PC-9 (cell line): ENCODE data around the gene SLC38A6.

Experiments used
- EZH2 ChIP-seq: fragments of 200-600 bp; sonication (generic); IDR thresholded peaks from 2 replicates; pipeline ENCODE4 v1.8.0; 2017; ENCODE audit warnings: antibody characterized with exemption, low read depth
- TF ChIP-seq, protein P1 (sequence below): fragments of 200-600 bp; sonication (generic); conservative IDR thresholded peaks from 2 replicates; pipeline ENCODE4 v1.6.1; 2017; ENCODE audit warnings: mixed run types, antibody characterized with exemption, mild to moderate bottlenecking, moderate library complexity

DNA sequence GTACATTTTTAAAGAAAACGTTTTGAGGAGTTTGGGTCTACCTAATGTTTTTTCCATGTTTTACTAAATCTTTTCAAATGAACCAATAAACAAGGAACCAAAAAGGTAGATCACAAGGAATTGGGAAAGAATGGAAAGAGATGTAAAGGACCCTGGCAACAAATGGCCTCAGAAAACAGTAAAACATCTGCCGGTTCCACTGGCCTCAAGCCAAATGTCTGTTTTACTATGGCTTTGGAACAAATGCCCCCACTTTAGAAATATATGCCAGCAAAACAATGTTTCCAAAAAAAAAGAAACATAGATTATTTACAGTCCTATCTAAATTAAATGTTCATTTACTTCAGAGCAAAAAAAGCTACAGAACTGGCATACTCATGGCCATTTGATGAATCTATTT, 3.2 kb upstream of the SLC38A6 start:
- TF ChIP-seq, protein P1, sequence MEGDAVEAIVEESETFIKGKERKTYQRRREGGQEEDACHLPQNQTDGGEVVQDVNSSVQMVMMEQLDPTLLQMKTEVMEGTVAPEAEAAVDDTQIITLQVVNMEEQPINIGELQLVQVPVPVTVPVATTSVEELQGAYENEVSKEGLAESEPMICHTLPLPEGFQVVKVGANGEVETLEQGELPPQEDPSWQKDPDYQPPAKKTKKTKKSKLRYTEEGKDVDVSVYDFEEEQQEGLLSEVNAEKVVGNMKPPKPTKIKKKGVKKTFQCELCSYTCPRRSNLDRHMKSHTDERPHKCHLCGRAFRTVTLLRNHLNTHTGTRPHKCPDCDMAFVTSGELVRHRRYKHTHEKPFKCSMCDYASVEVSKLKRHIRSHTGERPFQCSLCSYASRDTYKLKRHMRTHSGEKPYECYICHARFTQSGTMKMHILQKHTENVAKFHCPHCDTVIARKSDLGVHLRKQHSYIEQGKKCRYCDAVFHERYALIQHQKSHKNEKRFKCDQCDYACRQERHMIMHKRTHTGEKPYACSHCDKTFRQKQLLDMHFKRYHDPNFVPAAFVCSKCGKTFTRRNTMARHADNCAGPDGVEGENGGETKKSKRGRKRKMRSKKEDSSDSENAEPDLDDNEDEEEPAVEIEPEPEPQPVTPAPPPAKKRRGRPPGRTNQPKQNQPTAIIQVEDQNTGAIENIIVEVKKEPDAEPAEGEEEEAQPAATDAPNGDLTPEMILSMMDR = no peak
- no peak for TF ChIP-seq EZH2
